GM23248 (cell line): Measurements from ENCODE around the gene UBE2QL1. TPM values are rescaled to one million over a fixed set of nuclear protein-coding genes. Genes with fewer than 3 reads are reported as not detected.

ENCODE experiments used
- DNase-seq: peaks from one replicate; pipeline ENCODE4 v3.0.0-alpha.2; 2015
- H2AFZ ChIP-seq: fragments of 200-600 bp; sonication (generic); 2 replicates; pipeline ENCODE4 v1.6.1; 2016; ENCODE audit warnings: antibody characterized with exemption
- H3F3A ChIP-seq: fragments of 200-600 bp; sonication (generic); 2 replicates; pipeline ENCODE4 v1.6.1; 2016; ENCODE audit warnings: mild to moderate bottlenecking, antibody characterized with exemption, mixed run types; ENCODE audit not compliant: insufficient read depth
- H3K27ac ChIP-seq: fragments of 200-600 bp; sonication (generic); 2 replicates; pipeline ENCODE4 v1.5.1; 2016; ENCODE audit warnings: mild to moderate bottlenecking
- H3K27me3 ChIP-seq: fragments of 200-600 bp; sonication (generic); replicated peaks from 2 replicates; pipeline ENCODE4 v1.6.1; 2016; ENCODE audit warnings: mild to moderate bottlenecking; ENCODE audit not compliant: insufficient read depth
- H3K36me3 ChIP-seq: fragments of 200-600 bp; sonication (generic); 2 replicates; pipeline ENCODE4 v1.6.1; 2016; ENCODE audit warnings: low read depth, mild to moderate bottlenecking
- H3K4me1 ChIP-seq: fragments of 200-600 bp; sonication (generic); 2 replicates; pipeline ENCODE4 v1.6.1; 2016; ENCODE audit warnings: mild to moderate bottlenecking; ENCODE audit not compliant: insufficient read depth
- H3K4me2 ChIP-seq: fragments of 200-600 bp; sonication (generic); one replicate; pipeline ENCODE4 v1.6.1; 2016; ENCODE audit warnings: mild to moderate bottlenecking; ENCODE audit not compliant: unreplicated experiment
- H3K4me3 ChIP-seq: fragments of 200-600 bp; sonication (generic); 2 replicates; pipeline ENCODE4 v1.5.1; 2016; ENCODE audit warnings: mild to moderate bottlenecking
- H3K79me2 ChIP-seq: fragments of 200-600 bp; sonication (generic); 2 replicates; pipeline ENCODE4 v1.6.1; 2016; ENCODE audit warnings: mild to moderate bottlenecking; ENCODE audit not compliant: insufficient read depth
- H3K9ac ChIP-seq: fragments of 200-600 bp; sonication (generic); 2 replicates; pipeline ENCODE4 v1.6.1; 2016; ENCODE audit warnings: mild to moderate bottlenecking
- H3K9me2 ChIP-seq: fragments of 200-600 bp; sonication (generic); 2 replicates; pipeline ENCODE4 v1.6.1; 2016; ENCODE audit warnings: mixed run types, mild to moderate bottlenecking, moderate library complexity; ENCODE audit not compliant: insufficient read depth
- H3K9me3 ChIP-seq: fragments of 200-600 bp; sonication (generic); one replicate; pipeline ENCODE4 v1.6.1; 2017; ENCODE audit warnings: low read depth
- H4K20me1 ChIP-seq: fragments of 200-600 bp; sonication (generic); 2 replicates; pipeline ENCODE4 v1.6.0; 2016; ENCODE audit not compliant: insufficient read depth
- EZH2 ChIP-seq: fragments of 200-600 bp; sonication (generic); IDR thresholded peaks from 2 replicates; pipeline ENCODE4 v1.6.1; 2018; ENCODE audit warnings: antibody characterized with exemption, mild to moderate bottlenecking; ENCODE audit not compliant: insufficient read depth, poor library complexity, severe bottlenecking
- EZH2phosphoT487 ChIP-seq: fragments of 200-600 bp; sonication (generic); IDR thresholded peaks from 2 replicates; pipeline ENCODE4 v1.6.1; 2018; ENCODE audit warnings: antibody characterized with exemption, moderate library complexity, mild to moderate bottlenecking, low read depth; ENCODE audit not compliant: insufficient read depth
- WGBS, 2 experiments: methylation state at CpG; one replicate each; pipeline ENCODE4 v1.1.6; 2015 to 2017; ENCODE audit warnings: low lambda C conversion rate in 2 of 2, low coverage in 1 of 2; ENCODE audit errors: missing lambda C conversion rate in 2 of 2; 5-methylcytosine and 5-hydroxymethylcytosine counted together
- in situ Hi-C: fragments of 300-500 bp; cut with MboI; formaldehyde crosslinking; loops from 2 replicates; pipeline ENCODE4 v1.15.0; 2020
- polyA plus RNA-seq: library from polyadenylated mRNA; unstranded; fragments of >200 nt; fragmentation: Nextera tagmentation; extraction: Ambion mirVana; gene quantifications from 2 replicates; pipeline ENCODE4 v1.2.1, GENCODE V29; 2016
- total RNA-seq: library from RNA; depleted of rRNA; stranded (reverse); fragments of >200 nt; shearing (Covaris generic); gene quantifications from 2 replicates; pipeline ENCODE4 v1.2.3, GENCODE V29; 2014

Gene UBE2QL1
- total and polyA plus RNA-seq, 2 experiments from 2014 or later: not detected

DNA sequence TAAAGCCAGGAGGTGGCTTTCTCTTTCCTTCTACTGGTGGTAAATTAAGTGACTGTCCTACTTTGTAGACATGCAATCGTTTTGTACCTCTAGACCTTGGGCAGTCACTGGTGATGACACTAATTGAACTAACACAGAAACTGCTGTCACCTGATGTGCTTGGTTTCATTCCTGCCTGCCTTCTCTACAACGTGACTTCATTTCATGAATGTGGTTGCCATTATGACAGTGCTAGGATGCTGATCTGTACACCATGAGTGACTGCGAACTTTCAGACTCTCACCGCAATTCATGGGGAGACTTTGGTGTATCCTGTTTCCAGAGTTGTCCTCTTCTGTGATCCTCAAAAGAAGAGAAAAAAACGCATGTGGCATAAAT lies 47.5 kb downstream of the UBE2QL1 start:
- H3F3A ChIP-seq: no peaks in the 10 kb centered on the region
- 42 to 46% methylated on average over 5 of the region's 5 CpGs for WGBS, 2 experiments
- H3K27me3 ChIP-seq: no peaks in the 10 kb centered on the region
- no peaks in the 10 kb centered on the region for H4K20me1 ChIP-seq
- H3K36me3 ChIP-seq: no peaks in the 10 kb centered on the region
- TF ChIP-seq EZH2phosphoT487: no peak
- no peak for TF ChIP-seq EZH2
- no peak overlapping the region for H2AFZ ChIP-seq
- in situ Hi-C loops: no loop called here
- no peaks in the 10 kb centered on the region for H3K79me2 ChIP-seq
- H3K4me3 ChIP-seq: no peak overlapping the region
- no peak overlapping the region for H3K9ac ChIP-seq
- no peak overlapping the region for H3K4me2 ChIP-seq
- H3K27ac ChIP-seq: no peak overlapping the region
- no peaks in the 10 kb centered on the region; the same call in 1 of the 2 replicates for H3K9me2 ChIP-seq
- no peaks in the 10 kb centered on the region for H3K4me1 ChIP-seq
- H3K9me3 ChIP-seq: no peaks in the 10 kb centered on the region
- DNase-seq: no peak

GRCh38 chr5:6496636-6497035 lies 48.0 kb downstream of the UBE2QL1 start:
- Histone ChIP-seq H3K4me1 (no peaks in the 10 kb centered on the region), H3K36me3 (no peaks in the 10 kb centered on the region), H3K27me3 (no peaks in the 10 kb centered on the region), H4K20me1 (no peaks in the 10 kb centered on the region), H3F3A (no peaks in the 10 kb centered on the region), H3K79me2 (no peaks in the 10 kb centered on the region), H3K9me2 (no peaks in the 10 kb centered on the region; the same call in 1 of the 2 replicates), H3K9ac (no peak overlapping the region), H3K27ac (no peak overlapping the region), H3K4me3 (no peak overlapping the region), H3K4me2 (no peak overlapping the region), H3K9me3 (no peaks in the 10 kb centered on the region), H2AFZ (no peak overlapping the region)
- WGBS, 2 experiments: 27 to 29% methylated on average over 6 of the region's 6 CpGs
- no peak for DNase-seq
- in situ Hi-C loops: no loop called here
- TF ChIP-seq EZH2phosphoT487 (no peak), EZH2 (no peak)

DNA sequence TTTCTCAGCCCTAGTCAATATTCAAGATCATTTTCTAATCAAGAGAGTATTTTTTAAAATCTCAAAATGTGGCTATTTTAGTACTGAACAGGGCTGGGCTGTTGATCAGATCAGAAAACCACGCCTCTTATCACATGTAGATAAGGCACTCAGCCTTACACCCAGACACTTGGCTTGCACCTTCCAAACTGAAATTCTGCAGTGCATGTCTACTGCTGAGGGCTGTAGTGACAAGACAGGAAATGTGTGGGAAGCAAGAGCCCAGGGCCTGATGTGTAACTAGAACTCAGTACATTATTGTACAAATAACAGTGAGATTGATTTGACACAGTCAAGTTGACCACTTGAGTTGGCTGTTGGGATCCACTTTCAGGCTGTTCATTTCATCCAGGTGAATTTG lies 48.6 kb downstream of the UBE2QL1 start:
- no peak overlapping the region for H3K27ac ChIP-seq
- no peaks in the 10 kb centered on the region for H3K4me1 ChIP-seq
- no peak overlapping the region for H3K9ac ChIP-seq
- H3K36me3 ChIP-seq: no peaks in the 10 kb centered on the region
- H3F3A ChIP-seq: no peaks in the 10 kb centered on the region
- no peaks in the 10 kb centered on the region for H3K9me3 ChIP-seq
- no peaks in the 10 kb centered on the region for H4K20me1 ChIP-seq
- in situ Hi-C loops: no loop called here
- no peaks in the 10 kb centered on the region; the same call in 1 of the 2 replicates for H3K9me2 ChIP-seq
- H3K4me3 ChIP-seq: no peak overlapping the region
- TF ChIP-seq EZH2phosphoT487: no peak
- no peak for TF ChIP-seq EZH2
- no peak overlapping the region for H2AFZ ChIP-seq
- DNase-seq: no peak
- H3K27me3 ChIP-seq: no peaks in the 10 kb centered on the region
- WGBS, 2 experiments: 35 to 50% methylated on average over 1 of the region's 1 CpG
- no peaks in the 10 kb centered on the region for H3K79me2 ChIP-seq
- H3K4me2 ChIP-seq: no peak overlapping the region

GRCh38 chr5:6498968-6499367 lies 50.3 kb downstream of the UBE2QL1 start:
- in situ Hi-C loops: no loop called here
- TF ChIP-seq EZH2phosphoT487 (no peak), EZH2 (no peak)
- no peaks in the 10 kb centered on the region for H3K27me3 ChIP-seq
- no peaks in the 10 kb centered on the region for H3K4me1 ChIP-seq
- no peak overlapping the region for H3K9ac ChIP-seq
- no peak overlapping the region for H3K4me2 ChIP-seq
- H3K79me2 ChIP-seq: no peaks in the 10 kb centered on the region
- H4K20me1 ChIP-seq: no peaks in the 10 kb centered on the region
- 41 to 46% methylated on average over 4 of the region's 4 CpGs for WGBS, 2 experiments
- H3K4me3 ChIP-seq: no peak overlapping the region
- no peaks in the 10 kb centered on the region; the same call in 1 of the 2 replicates for H3K9me2 ChIP-seq
- no peak overlapping the region for H3K27ac ChIP-seq
- no peak for DNase-seq
- H3K36me3 ChIP-seq: no peaks in the 10 kb centered on the region
- H3F3A ChIP-seq: no peaks in the 10 kb centered on the region
- no peaks in the 10 kb centered on the region for H3K9me3 ChIP-seq
- H2AFZ ChIP-seq: no peak overlapping the region

GRCh38 chr5:6501701-6502100 lies 53.0 kb downstream of the UBE2QL1 start:
- H3F3A ChIP-seq: no peaks in the 10 kb centered on the region
- H3K4me1 ChIP-seq: no peaks in the 10 kb centered on the region
- H4K20me1 ChIP-seq: no peaks in the 10 kb centered on the region
- no peaks in the 10 kb centered on the region for H3K27me3 ChIP-seq
- H3K4me2 ChIP-seq: no peak overlapping the region
- in situ Hi-C loops: no loop called here
- no peak overlapping the region for H3K4me3 ChIP-seq
- H3K9me3 ChIP-seq: no peaks in the 10 kb centered on the region
- no peak for DNase-seq
- TF ChIP-seq EZH2phosphoT487 (no peak), EZH2 (no peak)
- no peaks in the 10 kb centered on the region; the same call in 1 of the 2 replicates for H3K9me2 ChIP-seq
- no peaks in the 10 kb centered on the region for H3K36me3 ChIP-seq
- no peaks in the 10 kb centered on the region for H3K79me2 ChIP-seq
- WGBS, 2 experiments: 23 to 33% methylated on average over 7 of the region's 7 CpGs
- no peak overlapping the region for H3K9ac ChIP-seq
- H2AFZ ChIP-seq: no peak overlapping the region
- no peak overlapping the region for H3K27ac ChIP-seq
